ENCODE data around the gene ARSK. TPM values are rescaled to one million over a fixed set of nuclear protein-coding genes. Genes with fewer than 3 reads are reported as not detected.

Gene ARSK
- total and polyA plus RNA-seq, 2 donors (not counting 1 experiment from before 2014, with no cell fraction given): 3.7 to 5.1 TPM

DNA sequence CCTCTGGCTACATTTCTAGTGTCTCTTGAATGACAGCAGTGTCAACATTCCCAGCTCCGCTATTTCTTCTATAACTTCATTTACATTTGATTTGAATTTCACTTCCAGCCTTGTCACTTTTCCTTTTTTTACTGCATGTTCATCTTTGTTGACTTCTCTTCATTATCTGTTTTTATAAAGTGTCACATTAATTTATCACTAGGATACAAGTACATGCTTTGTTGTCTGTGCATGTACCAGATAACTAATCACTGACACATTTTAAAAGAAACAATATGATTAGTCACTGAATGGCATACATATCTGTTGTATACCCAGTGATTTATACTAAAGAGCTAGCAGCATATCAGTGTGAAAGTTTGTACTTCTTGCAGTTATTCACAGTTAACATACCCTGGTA is 29.1 kb downstream of the ARSK start:
- no peaks in the 10 kb centered on the region for H3K9me3 ChIP-seq (ENCODE audit: control extremely low read depth in 1 of 3, control insufficient read depth in 2 of 3, insufficient read depth in 1 of 3, low read length in 2 of 3)
- CTCF ChIA-PET: no interaction called here
- Mint-ChIP-seq H3K4me1 (no peaks in the 10 kb centered on the region), H3K27ac (no peak overlapping the region), H3K9me3 (ENCODE audit: insufficient read depth) (no peaks in the 10 kb centered on the region), H3K27me3 (no peaks in the 10 kb centered on the region), H3K4me3 (no peak overlapping the region)
- intact Hi-C loops (cut with micrococcal nuclease): no loop called here
- no peak overlapping the region for H3K4me3 ChIP-seq (ENCODE audit: control extremely low read depth in 1 of 5, extremely low read depth in 1 of 5, insufficient read depth in 1 of 5, low read depth in 2 of 5, low read length in 4 of 5)
- no peak overlapping the region for H3K4me2 ChIP-seq (replicated peaks; ENCODE audit: low read depth, low read length, poor library complexity, severe bottlenecking)
- no peaks in the 10 kb centered on the region for H3K4me1 ChIP-seq (ENCODE audit: control insufficient read depth in 2 of 2, insufficient read depth in 2 of 2, low read length in 2 of 2)
- no peak for ATAC-seq (ENCODE audit: low read depth)
- POLR2A ChIA-PET: no interaction called here
- H3K9ac ChIP-seq (ENCODE audit: low read length): no peak overlapping the region
- no peak for DNase-seq
- H2AFZ ChIP-seq (ENCODE audit: insufficient read depth, low read depth, low read length, poor library complexity, severe bottlenecking): no peak overlapping the region
- WGBS (ENCODE audit: insufficient coverage): 100% methylated on average over 1 of the region's 1 CpG
- H4K20me1 ChIP-seq (ENCODE audit: control insufficient read depth, insufficient read depth, low read length, poor library complexity, severe bottlenecking): no peaks in the 10 kb centered on the region
- H3K27ac ChIP-seq (ENCODE audit: low read length in 2 of 2): no peak overlapping the region
- H3K79me2 ChIP-seq (ENCODE audit: control insufficient read depth, insufficient read depth, low read length): no peaks in the 10 kb centered on the region
- peaks cover 0 to 1% of the 10 kb centered on the region in 2 experiments for H3K36me3 ChIP-seq (replicated peaks in 1 of 2; ENCODE audit: control extremely low read depth in 1 of 2, control insufficient read depth in 1 of 2, extremely low read depth in 1 of 2, insufficient read depth in 2 of 2, low read length in 1 of 2)
- H3K27me3 ChIP-seq (replicated peaks in 1 of 4; ENCODE audit: control extremely low read depth in 1 of 4, control insufficient read depth in 3 of 4, insufficient read depth in 4 of 4, low read length in 3 of 4): no peaks in the 10 kb centered on the region
- TF ChIP-seq CTCF (IDR thresholded peaks at IDR 0.05) (no peak), EZH2 (IDR thresholded peaks at IDR 0.05; ENCODE audit: borderline replicate concordance, insufficient read depth, low read depth, low read length, poor library complexity, severe bottlenecking) (no peak)

DNA sequence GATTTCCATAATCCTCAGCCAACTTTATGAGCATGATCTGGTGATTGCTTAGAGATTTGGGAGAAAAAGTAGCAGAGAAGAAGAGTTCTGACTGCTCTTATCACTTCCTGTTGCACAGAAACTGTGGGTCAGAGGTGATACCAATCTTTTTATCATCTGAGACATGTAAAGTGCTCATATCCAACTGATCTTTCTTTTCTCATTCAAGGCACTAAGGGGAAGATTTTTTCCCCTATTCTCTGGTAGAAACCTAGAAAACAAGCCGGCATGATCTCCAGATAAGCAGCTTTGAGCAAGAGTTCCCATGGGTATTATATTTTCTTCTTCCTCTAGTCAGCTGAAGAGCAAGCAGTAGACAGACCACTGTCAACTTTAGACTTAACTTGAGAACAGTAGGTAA is 36.0 kb downstream of the ARSK start:
- Histone ChIP-seq H4K20me1 (ENCODE audit: control insufficient read depth, insufficient read depth, low read length, poor library complexity, severe bottlenecking) (no peaks in the 10 kb centered on the region), H3K9me3 (ENCODE audit: control extremely low read depth in 1 of 3, control insufficient read depth in 2 of 3, insufficient read depth in 1 of 3, low read length in 2 of 3) (no peaks in the 10 kb centered on the region), H3K4me3 (ENCODE audit: control extremely low read depth in 1 of 5, extremely low read depth in 1 of 5, insufficient read depth in 1 of 5, low read depth in 2 of 5, low read length in 4 of 5) (no peak overlapping the region), H3K9ac (ENCODE audit: low read length) (no peak overlapping the region), H3K4me1 (ENCODE audit: control insufficient read depth in 2 of 2, insufficient read depth in 2 of 2, low read length in 2 of 2) (no peaks in the 10 kb centered on the region), H3K4me2 (replicated peaks; ENCODE audit: low read depth, low read length, poor library complexity, severe bottlenecking) (no peak overlapping the region), H3K27ac (ENCODE audit: low read length in 2 of 2) (no peak overlapping the region), H3K36me3 (replicated peaks in 1 of 2; ENCODE audit: control extremely low read depth in 1 of 2, control insufficient read depth in 1 of 2, extremely low read depth in 1 of 2, insufficient read depth in 2 of 2, low read length in 1 of 2) (no peaks in the 10 kb centered on the region), H3K79me2 (ENCODE audit: control insufficient read depth, insufficient read depth, low read length) (no peaks in the 10 kb centered on the region), H3K27me3 (replicated peaks in 1 of 4; ENCODE audit: control extremely low read depth in 1 of 4, control insufficient read depth in 3 of 4, insufficient read depth in 4 of 4, low read length in 3 of 4) (no peaks in the 10 kb centered on the region), H2AFZ (ENCODE audit: insufficient read depth, low read depth, low read length, poor library complexity, severe bottlenecking) (no peak overlapping the region)
- no peak for TF ChIP-seq CTCF (IDR thresholded peaks at IDR 0.05)
- no peak for TF ChIP-seq EZH2 (IDR thresholded peaks at IDR 0.05; ENCODE audit: borderline replicate concordance, insufficient read depth, low read depth, low read length, poor library complexity, severe bottlenecking)
- DNase-seq (no peak), ATAC-seq (ENCODE audit: low read depth) (no peak)
- WGBS (ENCODE audit: insufficient coverage): no CpG with 5 or more reads among the region's 1 CpG
- H3K9me3 Mint-ChIP-seq (ENCODE audit: insufficient read depth): no peaks in the 10 kb centered on the region
- intact Hi-C loops (cut with micrococcal nuclease): no loop called here
- POLR2A ChIA-PET: no interaction called here
- CTCF ChIA-PET: no interaction called here
- H3K4me3 Mint-ChIP-seq: no peak overlapping the region
- no peaks in the 10 kb centered on the region for H3K27me3 Mint-ChIP-seq
- H3K27ac Mint-ChIP-seq: no peak overlapping the region
- peaks cover 11% of the 10 kb centered on the region for H3K4me1 Mint-ChIP-seq

Data from B cell (primary cell).